Endothelial cell of umbilical vein (primary cell): ENCODE results near the gene VIPR2. TPM values are rescaled to one million over a fixed set of nuclear protein-coding genes. Genes with fewer than 3 reads are reported as not detected.

Experiments used
- BruUV-seq: library from RNA; stranded (reverse); fragments of 400-500 nt; replicated peaks from 2 replicates; lab custom pipeline; 2021; lab: Mats Ljungman, UMichigan
- CTCF ChIA-PET: fragments of 300-600, 350-600 bp; sonication (Branson Sonifier 250); formaldehyde crosslinking; loops from one replicate; lab custom pipeline; 2021; ENCODE audit warnings: antibody characterized with exemption, inconsistent platforms; lab: Charles Lee
- POLR2A ChIA-PET: fragments of 300-600, 350-600 bp; sonication (Branson Sonifier 250); formaldehyde crosslinking; loops from one replicate; lab custom pipeline; 2021; ENCODE audit warnings: antibody characterized with exemption, inconsistent platforms; lab: Charles Lee
- DNase-seq: peaks from one replicate; pipeline ENCODE4 v3.0.0-alpha.2; 2011; ENCODE audit warnings: low read depth, low spot score
- FAIRE-seq: peaks from 2 replicates; lab custom pipeline; 2011; peaks lifted over from hg19 to GRCh38; lab: Jason Lieb, UNC
- H2AFZ ChIP-seq: 2 replicates; pipeline ENCODE4 v1.6.0; 2012; ENCODE audit warnings: low read depth, low read length, control low read depth, inconsistent platforms
- H3K27ac ChIP-seq: 2 replicates; pipeline ENCODE4 v1.5.1; 2011; ENCODE audit warnings: low read depth, mild to moderate bottlenecking, control low read depth, low read length, moderate library complexity; ENCODE audit not compliant: insufficient read depth
- H3K27me3 ChIP-seq, 2 experiments: 2 replicates each; pipeline versions ENCODE4 v1.6.0 to v1.6.1; 2011; ENCODE audit warnings: low read length in 2 of 2, mixed read lengths in 1 of 2; ENCODE audit not compliant: control insufficient read depth in 2 of 2, insufficient read depth in 2 of 2
- H3K36me3 ChIP-seq, 2 experiments: 2 replicates in 1 of 2; 3 replicates in 1 of 2; pipeline ENCODE4 v1.5.1; 2011; ENCODE audit warnings: low read length in 2 of 2, mild to moderate bottlenecking in 1 of 2, moderate library complexity in 1 of 2; ENCODE audit not compliant: control insufficient read depth in 2 of 2, insufficient read depth in 2 of 2; ENCODE audit errors: extremely low read depth in 1 of 2
- H3K4me1 ChIP-seq: 3 replicates; pipeline ENCODE4 v1.5.1; 2011; ENCODE audit warnings: mild to moderate bottlenecking, low read length; ENCODE audit not compliant: control insufficient read depth, insufficient read depth; ENCODE audit errors: extremely low read depth
- H3K4me2 ChIP-seq: 2 replicates; pipeline ENCODE4 v1.6.1; 2011; ENCODE audit warnings: low read length, control low read depth, mixed read lengths; ENCODE audit not compliant: insufficient read depth
- H3K4me3 ChIP-seq, 3 experiments: fragments of 200-600 bp in 1 of 3; sonication (generic), shearing (Covaris generic) in 1 of 3; replicated peaks in 1 of 3; 2 replicates each; pipeline ENCODE4 v1.5.1; 2011 to 2016; ENCODE audit warnings: control low read depth in 3 of 3, low read length in 3 of 3, mild to moderate bottlenecking in 2 of 3, inconsistent platforms in 1 of 3, low read depth in 1 of 3, moderate library complexity in 1 of 3; ENCODE audit not compliant: insufficient read depth in 1 of 3
- H3K79me2 ChIP-seq: 2 replicates; pipeline ENCODE4 v1.6.0; 2012; ENCODE audit warnings: low read length, inconsistent platforms; ENCODE audit not compliant: control insufficient read depth, insufficient read depth
- H3K9ac ChIP-seq: replicated peaks from 2 replicates; pipeline ENCODE3; 2011; ENCODE audit warnings: low read length, control low read depth; ENCODE audit not compliant: insufficient read depth; ENCODE audit errors: extremely low read depth
- H3K9me1 ChIP-seq: replicated peaks from 3 replicates; pipeline ENCODE4 v1.6.0; 2011; ENCODE audit warnings: mild to moderate bottlenecking, low read length; ENCODE audit not compliant: control insufficient read depth, insufficient read depth; ENCODE audit errors: extremely low read depth
- H3K9me3 ChIP-seq: replicated peaks from 2 replicates; pipeline ENCODE4 v1.5.1; 2012; ENCODE audit warnings: low read length, inconsistent platforms; ENCODE audit not compliant: control insufficient read depth, insufficient read depth
- H4K20me1 ChIP-seq: replicated peaks from 2 replicates; pipeline ENCODE3; 2011; ENCODE audit warnings: mild to moderate bottlenecking, low read length; ENCODE audit not compliant: control insufficient read depth, insufficient read depth; ENCODE audit errors: extremely low read depth
- EZH2 ChIP-seq: IDR thresholded peaks from 2 replicates; pipeline ENCODE4 v1.6.1; 2012; ENCODE audit warnings: borderline replicate concordance, low read depth, mild to moderate bottlenecking, moderate library complexity, low read length, inconsistent platforms; ENCODE audit not compliant: severe bottlenecking
- FOS ChIP-seq: IDR thresholded peaks from 2 replicates; pipeline ENCODE4 v1.6.1; 2011; ENCODE audit warnings: mild to moderate bottlenecking, low read length, moderate library complexity, borderline replicate concordance; ENCODE audit not compliant: insufficient read depth
- GATA2 ChIP-seq: IDR thresholded peaks from 2 replicates; pipeline ENCODE4 v1.7.0; 2011; ENCODE audit warnings: low read depth, mild to moderate bottlenecking, moderate library complexity, mixed read lengths, low read length; ENCODE audit not compliant: insufficient read length, insufficient read depth
- JUN ChIP-seq: IDR thresholded peaks from 2 replicates; pipeline ENCODE4 v1.6.1; 2011; ENCODE audit warnings: borderline replicate concordance, low read depth; ENCODE audit not compliant: insufficient read length, insufficient read depth
- MYC ChIP-seq: IDR thresholded peaks from one replicate; pipeline ENCODE4 v1.6.1; 2011; ENCODE audit warnings: mild to moderate bottlenecking, low read depth, low read length
- POLR2A ChIP-seq: IDR thresholded peaks from 2 replicates; pipeline ENCODE4 v1.6.1; 2012; ENCODE audit warnings: low read depth, mild to moderate bottlenecking, control low read depth, low read length
- POLR2AphosphoS5 ChIP-seq: IDR thresholded peaks from 2 replicates; pipeline ENCODE4 v1.6.1; 2012; ENCODE audit warnings: low read depth, mild to moderate bottlenecking, control low read depth, low read length, moderate library complexity; ENCODE audit not compliant: insufficient read depth
- dilution Hi-C: fragments of 300-500 bp; cut with MboI; formaldehyde crosslinking; loops from one replicate; pipeline ENCODE4 v1.15.0; 2019; ENCODE audit warnings: low sequenced_read_pairs; ENCODE audit not compliant: extremely low pct_ligation_motif_present
- intact Hi-C: fragments of 100-400 bp; cut with micrococcal nuclease; formaldehyde crosslinking; loops from one replicate; pipeline ENCODE4 v1.10.0; 2022
- polyA plus RNA-seq, 4 experiments: library from polyadenylated mRNA; depleted of rRNA in 3 of 4; stranded (reverse) in 3 of 4; unstranded in 1 of 4; fragments of >200 nt; gene quantifications; 2 replicates each; pipeline versions ENCODE4 v1.2.1 to v1.2.3, GENCODE V29; 2011 to 2012; ENCODE audit warnings: missing spikeins in 1 of 4
- total RNA-seq: library from RNA; stranded (reverse); gene quantifications from 2 replicates; pipeline ENCODE4 v1.2.3, GENCODE V29; 2021
- TF ChIP-seq, protein P1 (sequence below), 2 donors: IDR thresholded peaks; 1 replicate in 1 of 2; 2 replicates in 1 of 2; pipeline ENCODE4 v1.5.1; 2011; ENCODE audit warnings: low read length in 2 of 2, mild to moderate bottlenecking in 2 of 2, moderate library complexity in 2 of 2, control low read depth in 1 of 2, inconsistent platforms in 1 of 2, low read depth in 1 of 2; ENCODE audit not compliant: insufficient read depth in 1 of 2; ENCODE audit errors: extremely low read depth in 1 of 2
- TF ChIP-seq, protein P2 (sequence below): IDR thresholded peaks from 2 replicates; pipeline ENCODE4 v1.6.1; 2011; ENCODE audit not compliant: insufficient read depth, insufficient read length

VIPR2 gene
- total and polyA plus RNA-seq, 2 donors (not counting 3 experiments of a cell fraction or from before 2014, with no cell fraction given) = not detected

DNA sequence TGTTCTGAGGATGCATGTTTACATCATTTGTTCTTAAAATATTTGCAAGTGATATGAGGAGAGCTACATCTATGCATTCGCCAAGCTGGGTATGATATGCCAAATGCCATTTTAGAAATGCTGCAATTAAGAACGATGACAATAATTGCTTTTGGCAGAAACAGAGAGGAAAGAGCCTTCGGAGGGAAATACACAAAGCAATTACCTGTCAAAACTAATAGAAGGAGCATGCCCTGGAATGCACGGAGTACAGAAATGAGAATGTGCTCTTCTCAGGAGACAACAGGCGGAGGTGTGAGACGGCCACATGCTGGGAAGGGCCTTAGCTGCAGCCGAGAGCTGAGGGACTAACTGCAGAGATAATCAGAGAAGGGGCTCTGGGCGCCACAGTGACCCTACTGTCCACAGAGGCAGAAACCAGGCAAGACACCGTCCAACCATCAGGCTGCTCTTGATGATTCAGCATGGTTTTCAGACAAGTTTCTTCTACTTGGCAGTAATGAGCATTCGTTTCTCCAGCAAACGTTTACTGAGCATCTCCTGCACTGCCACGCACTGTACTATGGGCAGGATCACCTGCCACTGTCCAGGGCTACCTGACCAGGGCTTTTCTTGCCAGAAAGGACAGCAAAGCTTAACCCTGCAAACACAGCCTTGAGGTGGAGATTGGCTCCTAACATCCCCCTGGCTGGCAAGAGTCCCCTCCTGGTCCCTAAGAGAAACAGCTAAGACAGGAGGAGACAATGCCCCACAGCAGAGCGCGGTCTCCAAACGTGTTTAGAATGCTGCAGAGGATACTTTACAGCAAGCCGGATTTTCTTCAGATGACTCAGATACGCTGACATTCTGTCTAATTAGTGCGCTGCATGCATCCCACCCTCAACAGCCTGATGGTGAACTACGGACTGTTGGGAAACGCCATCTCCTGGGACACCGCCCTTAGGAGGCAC, 18.1 kb downstream of the VIPR2 start:
- no peaks in the 10 kb centered on the region for H4K20me1 ChIP-seq
- dilution Hi-C loops = no loop called here
- no peak overlapping the region for H3K4me2 ChIP-seq
- no peaks in the 10 kb centered on the region for H3K9me3 ChIP-seq
- no peak for TF ChIP-seq POLR2A
- no peak for TF ChIP-seq JUN
- TF ChIP-seq EZH2 = no peak
- TF ChIP-seq, protein P1, sequence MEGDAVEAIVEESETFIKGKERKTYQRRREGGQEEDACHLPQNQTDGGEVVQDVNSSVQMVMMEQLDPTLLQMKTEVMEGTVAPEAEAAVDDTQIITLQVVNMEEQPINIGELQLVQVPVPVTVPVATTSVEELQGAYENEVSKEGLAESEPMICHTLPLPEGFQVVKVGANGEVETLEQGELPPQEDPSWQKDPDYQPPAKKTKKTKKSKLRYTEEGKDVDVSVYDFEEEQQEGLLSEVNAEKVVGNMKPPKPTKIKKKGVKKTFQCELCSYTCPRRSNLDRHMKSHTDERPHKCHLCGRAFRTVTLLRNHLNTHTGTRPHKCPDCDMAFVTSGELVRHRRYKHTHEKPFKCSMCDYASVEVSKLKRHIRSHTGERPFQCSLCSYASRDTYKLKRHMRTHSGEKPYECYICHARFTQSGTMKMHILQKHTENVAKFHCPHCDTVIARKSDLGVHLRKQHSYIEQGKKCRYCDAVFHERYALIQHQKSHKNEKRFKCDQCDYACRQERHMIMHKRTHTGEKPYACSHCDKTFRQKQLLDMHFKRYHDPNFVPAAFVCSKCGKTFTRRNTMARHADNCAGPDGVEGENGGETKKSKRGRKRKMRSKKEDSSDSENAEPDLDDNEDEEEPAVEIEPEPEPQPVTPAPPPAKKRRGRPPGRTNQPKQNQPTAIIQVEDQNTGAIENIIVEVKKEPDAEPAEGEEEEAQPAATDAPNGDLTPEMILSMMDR (IDR thresholded peaks at IDR 0.05; ENCODE audit: extremely low read depth in 1 of 2, insufficient read depth in 1 of 2, low read depth in 1 of 2, low read length in 2 of 2) = no peak
- no peaks in the 10 kb centered on the region for H3K4me1 ChIP-seq
- H3K9ac ChIP-seq = no peak overlapping the region
- no peak overlapping the region for H2AFZ ChIP-seq
- no peak for FAIRE-seq
- no peaks in the 10 kb centered on the region for H3K79me2 ChIP-seq
- H3K27me3 ChIP-seq = no peaks in the 10 kb centered on the region
- ChIA-PET CTCF (no interaction called here), POLR2A (no interaction called here)
- intact Hi-C loops = no loop called here
- no peaks in the 10 kb centered on the region for H3K9me1 ChIP-seq
- H3K27ac ChIP-seq = no peak overlapping the region
- BruUV-seq = no TSS peak
- no peak for DNase-seq
- no peaks in the 10 kb centered on the region for H3K36me3 ChIP-seq
- no peak overlapping the region for H3K4me3 ChIP-seq

DNA sequence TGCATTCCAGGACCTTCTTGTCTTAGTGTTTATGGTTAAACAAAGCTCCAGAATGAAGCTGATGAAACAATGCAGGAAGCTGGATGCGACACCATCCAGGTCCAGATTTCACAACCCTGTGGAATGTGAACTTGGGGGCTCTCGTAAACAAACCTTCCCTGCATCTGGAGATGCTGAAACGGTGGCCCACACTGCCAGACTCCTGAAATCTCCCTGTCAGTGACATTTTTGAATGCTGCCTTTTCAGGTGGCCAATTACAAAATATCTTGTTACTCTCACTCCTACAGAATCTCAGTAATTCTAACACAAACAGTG, 18.8 kb downstream of the VIPR2 start:
- Histone ChIP-seq H3K9ac (no peak overlapping the region), H3K79me2 (no peaks in the 10 kb centered on the region), H4K20me1 (no peaks in the 10 kb centered on the region), H3K27ac (no peak overlapping the region), H3K4me2 (no peak overlapping the region), H3K4me3 (no peak overlapping the region), H3K27me3 (no peaks in the 10 kb centered on the region), H2AFZ (no peak overlapping the region), H3K9me1 (no peaks in the 10 kb centered on the region), H3K9me3 (no peaks in the 10 kb centered on the region), H3K4me1 (no peaks in the 10 kb centered on the region), H3K36me3 (no peaks in the 10 kb centered on the region)
- intact Hi-C loops (no loop called here), dilution Hi-C loops (no loop called here)
- ChIA-PET POLR2A (no interaction called here), CTCF (no interaction called here)
- no peak for TF ChIP-seq POLR2A
- no peak for TF ChIP-seq EZH2
- no peak for TF ChIP-seq FOS
- TF ChIP-seq, protein P1 (IDR thresholded peaks at IDR 0.05; ENCODE audit: extremely low read depth in 1 of 2, insufficient read depth in 1 of 2, low read depth in 1 of 2, low read length in 2 of 2) = no peak
- no peak for TF ChIP-seq POLR2AphosphoS5
- TF ChIP-seq, protein P2, sequence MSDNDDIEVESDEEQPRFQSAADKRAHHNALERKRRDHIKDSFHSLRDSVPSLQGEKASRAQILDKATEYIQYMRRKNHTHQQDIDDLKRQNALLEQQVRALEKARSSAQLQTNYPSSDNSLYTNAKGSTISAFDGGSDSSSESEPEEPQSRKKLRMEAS = no peak
- TF ChIP-seq GATA2 = no peak
- TF ChIP-seq JUN = no peak
- no peak for TF ChIP-seq MYC
- FAIRE-seq = no peak
- BruUV-seq = no TSS peak
- DNase-seq = no peak
